ENCODE data around the gene PI4K2A.

PI4K2A gene

GRCh38 chr10:97707134-97707861 lies 66.8 kb downstream of the PI4K2A start:
- no peak for DNase-seq (ENCODE audit: low read depth in 2 of 2)

- DNase-seq (ENCODE audit: low read depth in 2 of 2): no peak
These were observed 67.7 kb downstream of the PI4K2A start for GRCh38 chr10:97708167-97708566.

- no peak for DNase-seq (ENCODE audit: low read depth in 2 of 2)
These were observed 68.8 kb downstream of the PI4K2A start for GRCh38 chr10:97708976-97709946.

- DNase-seq (ENCODE audit: low read depth in 2 of 2): no peak
These were observed 71.4 kb downstream of the PI4K2A start for GRCh38 chr10:97711640-97712572.

- DNase-seq (ENCODE audit: low read depth in 2 of 2): no peak
These were observed 72.9 kb downstream of the PI4K2A start, which contains the start of gene MARVELD1 for GRCh38 chr10:97713339-97713825. Gene MARVELD1 (plus strand): TSS chr10:97713730. CDS start chr10:97713877, 147 bp downstream.

GRCh38 chr10:97713826-97714400 lies 73.4 kb downstream of the PI4K2A start:
- peak in 1 of 2 donors; percentile 14 for DNase-seq (ENCODE audit: low read depth in 2 of 2)

GRCh38 chr10:97714401-97715258 lies 74.2 kb downstream of the PI4K2A start:
- no peak for DNase-seq (ENCODE audit: low read depth in 2 of 2)

GRCh38 chr10:97715259-97715874 lies 74.9 kb downstream of the PI4K2A start:
- DNase-seq (ENCODE audit: low read depth in 2 of 2): no peak

- DNase-seq (ENCODE audit: low read depth in 2 of 2): no peak
These were observed 77.2 kb downstream of the PI4K2A start for GRCh38 chr10:97717627-97718026.

- DNase-seq (ENCODE audit: low read depth in 2 of 2): no peak
These were observed 77.7 kb downstream of the PI4K2A start for GRCh38 chr10:97718178-97718577.

GRCh38 chr10:97718659-97719142 lies 78.2 kb downstream of the PI4K2A start:
- DNase-seq (ENCODE audit: low read depth in 2 of 2): no peak

- no peak for DNase-seq (ENCODE audit: low read depth in 2 of 2)
These were observed 79.1 kb downstream of the PI4K2A start for GRCh38 chr10:97719602-97720001.

GRCh38 chr10:97721871-97722780 lies 81.7 kb downstream of the PI4K2A start:
- no peak for DNase-seq (ENCODE audit: low read depth in 2 of 2)

- DNase-seq (ENCODE audit: low read depth in 2 of 2): no peak
These were observed 82.5 kb downstream of the PI4K2A start for GRCh38 chr10:97723001-97723400.

GRCh38 chr10:97724341-97724941 lies 84.0 kb downstream of the PI4K2A start:
- DNase-seq (ENCODE audit: low read depth in 2 of 2): no peak
